Mesothelial cell of epicardium (in vitro differentiated cells): Measurements from ENCODE around the gene RABGAP1. TPM values are rescaled to one million over a fixed set of nuclear protein-coding genes. Genes with fewer than 3 reads are reported as not detected.

Experiments
- DNase-seq, 2 experiments: peaks; one replicate each; pipeline ENCODE4 v3.0.0; 2021; ENCODE audit warnings: low spot score in 2 of 2; ENCODE audit not compliant: unreplicated experiment in 2 of 2
- H3K27ac Mint-ChIP-seq: 2 replicates; pipeline ENCODE4 v1.8.0; 2021; ENCODE audit warnings: mixed read lengths
- H3K27me3 Mint-ChIP-seq: 2 replicates; pipeline ENCODE4 v1.8.0; 2021; ENCODE audit warnings: low read depth, mixed read lengths
- H3K36me3 Mint-ChIP-seq: 2 replicates; pipeline ENCODE4 v1.8.0; 2021; ENCODE audit warnings: mixed read lengths
- H3K4me1 Mint-ChIP-seq: 2 replicates; pipeline ENCODE4 v1.8.0; 2021; ENCODE audit warnings: mixed read lengths
- H3K4me3 Mint-ChIP-seq: 2 replicates; pipeline ENCODE4 v1.8.0; 2021; ENCODE audit warnings: mild to moderate bottlenecking, moderate library complexity, mixed read lengths
- H3K9me3 Mint-ChIP-seq: 2 replicates; pipeline ENCODE4 v1.8.0; 2021; ENCODE audit warnings: mixed read lengths
- total RNA-seq: library from RNA; stranded (reverse); gene quantifications from 3 replicates; pipeline ENCODE4 v1.2.1, GENCODE V29; 2021
- TF ChIP-seq, protein P1 (sequence below): fragments of 200-600 bp; sonication (generic); IDR thresholded peaks from one replicate; pipeline ENCODE4 v1.5.0; 2021; ENCODE audit warnings: antibody characterized with exemption; ENCODE audit not compliant: unreplicated experiment

The RABGAP1 gene
- total RNA-seq, 1 donor from 2014 or later, result 88.1 TPM

- Mint-ChIP-seq H3K4me1 (peaks cover 29% of the 10 kb centered on the region), H3K27ac (peak overlapping the region; percentile 62), H3K27me3 (no peaks in the 10 kb centered on the region), H3K36me3 (no peaks in the 10 kb centered on the region), H3K9me3 (no peaks in the 10 kb centered on the region), H3K4me3 (no peak overlapping the region)
- DNase-seq, result no peak
- TF ChIP-seq, protein P1, sequence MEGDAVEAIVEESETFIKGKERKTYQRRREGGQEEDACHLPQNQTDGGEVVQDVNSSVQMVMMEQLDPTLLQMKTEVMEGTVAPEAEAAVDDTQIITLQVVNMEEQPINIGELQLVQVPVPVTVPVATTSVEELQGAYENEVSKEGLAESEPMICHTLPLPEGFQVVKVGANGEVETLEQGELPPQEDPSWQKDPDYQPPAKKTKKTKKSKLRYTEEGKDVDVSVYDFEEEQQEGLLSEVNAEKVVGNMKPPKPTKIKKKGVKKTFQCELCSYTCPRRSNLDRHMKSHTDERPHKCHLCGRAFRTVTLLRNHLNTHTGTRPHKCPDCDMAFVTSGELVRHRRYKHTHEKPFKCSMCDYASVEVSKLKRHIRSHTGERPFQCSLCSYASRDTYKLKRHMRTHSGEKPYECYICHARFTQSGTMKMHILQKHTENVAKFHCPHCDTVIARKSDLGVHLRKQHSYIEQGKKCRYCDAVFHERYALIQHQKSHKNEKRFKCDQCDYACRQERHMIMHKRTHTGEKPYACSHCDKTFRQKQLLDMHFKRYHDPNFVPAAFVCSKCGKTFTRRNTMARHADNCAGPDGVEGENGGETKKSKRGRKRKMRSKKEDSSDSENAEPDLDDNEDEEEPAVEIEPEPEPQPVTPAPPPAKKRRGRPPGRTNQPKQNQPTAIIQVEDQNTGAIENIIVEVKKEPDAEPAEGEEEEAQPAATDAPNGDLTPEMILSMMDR, result no peak
Observed at GRCh38 chr9:122948313-122948712, 7.5 kb downstream of the RABGAP1 start.

DNA sequence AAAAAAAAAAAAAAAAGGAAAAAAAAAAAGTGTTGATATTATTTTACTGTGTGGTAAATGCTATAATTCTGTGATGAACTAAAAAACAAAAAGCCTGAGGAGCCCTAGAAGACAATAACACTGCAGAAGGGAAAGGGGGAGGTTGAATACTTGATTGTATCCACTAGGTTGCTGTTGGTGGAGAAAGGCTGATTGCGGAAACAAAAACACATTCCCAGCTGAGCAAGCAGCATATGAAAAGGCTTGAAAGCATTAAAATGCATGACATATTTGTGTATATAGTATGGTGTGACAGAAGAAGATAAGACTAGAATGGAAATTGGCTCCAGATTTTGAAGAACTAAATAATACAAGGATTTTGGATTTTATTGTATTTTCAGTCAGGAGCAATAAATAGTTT lies 8.9 kb downstream of the RABGAP1 start:
- no peak overlapping the region for H3K4me3 Mint-ChIP-seq
- H3K27ac Mint-ChIP-seq, result no peak overlapping the region
- H3K27me3 Mint-ChIP-seq, result no peaks in the 10 kb centered on the region
- H3K36me3 Mint-ChIP-seq, result peaks cover 1% of the 10 kb centered on the region
- peaks cover 33% of the 10 kb centered on the region for H3K4me1 Mint-ChIP-seq
- no peaks in the 10 kb centered on the region for H3K9me3 Mint-ChIP-seq
- no peak for DNase-seq
- TF ChIP-seq, protein P1, result no peak

DNA sequence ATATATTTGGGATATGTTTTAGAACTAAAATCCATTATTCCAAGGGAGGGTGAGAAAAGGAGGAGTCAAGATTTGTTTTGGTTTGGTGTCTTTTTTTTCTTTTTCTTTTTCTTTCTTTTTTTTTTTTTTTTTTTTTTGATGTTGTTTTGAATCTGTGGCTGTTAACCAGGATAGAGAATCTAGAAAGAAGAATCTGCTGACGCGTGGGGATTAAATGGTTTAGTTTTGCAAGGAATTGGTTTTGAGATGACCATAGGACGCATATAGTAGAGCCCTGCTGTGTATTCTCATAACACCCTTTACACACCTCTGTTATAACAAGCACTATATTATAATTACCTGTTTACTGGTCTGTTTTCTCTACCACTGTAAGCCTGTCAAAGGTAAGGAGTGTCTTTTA lies 9.4 kb downstream of the RABGAP1 start:
- Mint-ChIP-seq H3K4me3 (no peak overlapping the region), H3K27me3 (no peaks in the 10 kb centered on the region), H3K9me3 (no peaks in the 10 kb centered on the region), H3K27ac (no peak overlapping the region), H3K4me1 (peaks cover 34% of the 10 kb centered on the region), H3K36me3 (peaks cover 1% of the 10 kb centered on the region)
- DNase-seq, result no peak
- TF ChIP-seq, protein P1, result no peak

DNA sequence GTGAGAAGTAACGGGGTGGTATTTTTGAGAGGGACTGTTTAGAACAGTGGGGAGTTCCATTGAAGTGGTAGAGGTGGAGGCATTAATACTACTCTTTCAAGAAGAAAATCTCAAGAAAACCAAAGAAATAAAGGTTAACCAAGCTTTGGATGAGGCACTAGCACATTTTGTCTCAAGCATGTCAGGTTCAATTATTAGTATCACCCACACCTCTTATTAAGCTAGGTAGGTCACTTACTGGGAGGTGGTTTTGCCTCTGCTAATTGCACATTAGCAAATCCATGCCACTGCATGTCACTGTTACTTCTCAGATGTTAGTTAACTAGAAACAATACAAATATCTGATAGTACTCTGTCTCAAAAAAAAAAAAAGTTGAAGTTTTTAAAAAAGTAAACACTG lies 10.2 kb downstream of the RABGAP1 start:
- peaks cover 26% of the 10 kb centered on the region for H3K4me1 Mint-ChIP-seq
- H3K9me3 Mint-ChIP-seq, result no peaks in the 10 kb centered on the region
- DNase-seq, result no peak
- H3K27ac Mint-ChIP-seq, result no peak overlapping the region
- H3K4me3 Mint-ChIP-seq, result no peak overlapping the region
- H3K27me3 Mint-ChIP-seq, result no peaks in the 10 kb centered on the region
- TF ChIP-seq, protein P1, result no peak
- H3K36me3 Mint-ChIP-seq, result peaks cover 1% of the 10 kb centered on the region

GRCh38 chr9:122954253-122954691 lies 13.5 kb downstream of the RABGAP1 start:
- H3K36me3 Mint-ChIP-seq, result peaks cover 7% of the 10 kb centered on the region
- H3K27ac Mint-ChIP-seq, result peak overlapping the region; percentile 49
- H3K27me3 Mint-ChIP-seq, result no peaks in the 10 kb centered on the region
- DNase-seq, result no peak
- peaks cover 16% of the 10 kb centered on the region for H3K4me1 Mint-ChIP-seq
- no peak overlapping the region for H3K4me3 Mint-ChIP-seq
- TF ChIP-seq, protein P1, result no peak
- no peaks in the 10 kb centered on the region for H3K9me3 Mint-ChIP-seq

- Mint-ChIP-seq H3K27ac (no peak overlapping the region), H3K9me3 (peaks cover 12% of the 10 kb centered on the region), H3K4me3 (no peak overlapping the region), H3K27me3 (no peaks in the 10 kb centered on the region), H3K4me1 (peaks cover 10% of the 10 kb centered on the region), H3K36me3 (peaks cover 23% of the 10 kb centered on the region)
- TF ChIP-seq, protein P1, result no peak
- no peak for DNase-seq
Observed at GRCh38 chr9:122955961-122956360, 15.1 kb downstream of the RABGAP1 start.
